ENCODE data around the gene ITCH. TPM values are rescaled to one million over a fixed set of nuclear protein-coding genes. Genes with fewer than 3 reads are reported as not detected.

ITCH gene
- total RNA-seq, 1 donor from 2014 or later = 83.3 TPM

GRCh38 chr20:34549291-34549928 lies 186.3 kb downstream of the ITCH start:
- DNase-seq (ENCODE audit: low spot score) = peak; percentile 66

- DNase-seq (ENCODE audit: low spot score) = no peak
Observed at GRCh38 chr20:34549929-34550305, 186.8 kb downstream of the ITCH start.

- no peak for DNase-seq (ENCODE audit: low spot score)
Observed at GRCh38 chr20:34552569-34552968, 189.5 kb downstream of the ITCH start.

GRCh38 chr20:34553366-34553867 lies 190.3 kb downstream of the ITCH start:
- DNase-seq (ENCODE audit: low spot score) = no peak

- no peak for DNase-seq (ENCODE audit: low spot score)
Observed at GRCh38 chr20:34557936-34558319, 194.9 kb downstream of the ITCH start.

- peak; percentile 92 for DNase-seq (ENCODE audit: low spot score)
Observed at GRCh38 chr20:34558320-34559218, 195.5 kb downstream of the ITCH start, which contains the start of gene MAP1LC3A. TSS of gene MAP1LC3A (plus strand) at chr20:34558718. CDS start at chr20:34558869, 151 bp downstream.

- no peak for DNase-seq (ENCODE audit: low spot score)
Observed at GRCh38 chr20:34559311-34560140, 196.5 kb downstream of the ITCH start.

GRCh38 chr20:34560141-34560523 lies 197.1 kb downstream of the ITCH start:
- no peak for DNase-seq (ENCODE audit: low spot score)

GRCh38 chr20:34560614-34561013 lies 197.5 kb downstream of the ITCH start:
- DNase-seq (ENCODE audit: low spot score) = no peak

Other genes with a start within 250 kb of the ITCH start
- not detected for gene ASIP, start 121.8 kb upstream of the ITCH start, total RNA-seq (ENCODE audit: insufficient read depth, low replicate concordance)
- gene AHCY, start 59.9 kb upstream of the ITCH start, total RNA-seq (ENCODE audit: insufficient read depth, low replicate concordance) = 39.2 TPM
- gene DYNLRB1, start 153.1 kb downstream of the ITCH start, total RNA-seq (ENCODE audit: insufficient read depth, low replicate concordance) = 20.2 TPM
- gene MAP1LC3A, start 195.4 kb downstream of the ITCH start, total RNA-seq (ENCODE audit: insufficient read depth, low replicate concordance) = 27.2 TPM

Measured in umbilical cord (tissue), 2 donors.